GM12891 (cell line): ENCODE data around the gene BICD1.

Source experiments
- PAX5 ChIP-seq: IDR thresholded peaks from 2 replicates; pipeline ENCODE4 v1.6.1; 2011; ENCODE audit warnings: low read length, moderate library complexity, mild to moderate bottlenecking; ENCODE audit not compliant: insufficient read depth, severe bottlenecking
- POLR2A ChIP-seq: IDR thresholded peaks from 2 replicates; pipeline ENCODE4 v1.6.1; 2011; ENCODE audit warnings: low read depth, low read length, control low read depth
- POLR2AphosphoS5 ChIP-seq: IDR thresholded peaks from 2 replicates; pipeline ENCODE4 v1.6.1; 2011; ENCODE audit warnings: low read depth, low read length, control low read depth
- POU2F2 ChIP-seq: IDR thresholded peaks from 2 replicates; pipeline ENCODE4 v1.6.1; 2011; ENCODE audit warnings: low read depth, mild to moderate bottlenecking, control low read depth, low read length, moderate library complexity
- TAF1 ChIP-seq: IDR thresholded peaks from 2 replicates; pipeline ENCODE4 v1.6.1; 2011; ENCODE audit warnings: low read depth, low read length, control low read depth

- no peak for TF ChIP-seq POLR2A
- TF ChIP-seq POLR2AphosphoS5 = no peak
- TF ChIP-seq TAF1 = no peak
- no peak for TF ChIP-seq PAX5
- TF ChIP-seq POU2F2 = no peak
Observed at GRCh38 chr12:32395026-32395425, 288.4 kb downstream of the BICD1 start.
